ENCODE measurements around the gene AKNA.

AKNA gene

DNA sequence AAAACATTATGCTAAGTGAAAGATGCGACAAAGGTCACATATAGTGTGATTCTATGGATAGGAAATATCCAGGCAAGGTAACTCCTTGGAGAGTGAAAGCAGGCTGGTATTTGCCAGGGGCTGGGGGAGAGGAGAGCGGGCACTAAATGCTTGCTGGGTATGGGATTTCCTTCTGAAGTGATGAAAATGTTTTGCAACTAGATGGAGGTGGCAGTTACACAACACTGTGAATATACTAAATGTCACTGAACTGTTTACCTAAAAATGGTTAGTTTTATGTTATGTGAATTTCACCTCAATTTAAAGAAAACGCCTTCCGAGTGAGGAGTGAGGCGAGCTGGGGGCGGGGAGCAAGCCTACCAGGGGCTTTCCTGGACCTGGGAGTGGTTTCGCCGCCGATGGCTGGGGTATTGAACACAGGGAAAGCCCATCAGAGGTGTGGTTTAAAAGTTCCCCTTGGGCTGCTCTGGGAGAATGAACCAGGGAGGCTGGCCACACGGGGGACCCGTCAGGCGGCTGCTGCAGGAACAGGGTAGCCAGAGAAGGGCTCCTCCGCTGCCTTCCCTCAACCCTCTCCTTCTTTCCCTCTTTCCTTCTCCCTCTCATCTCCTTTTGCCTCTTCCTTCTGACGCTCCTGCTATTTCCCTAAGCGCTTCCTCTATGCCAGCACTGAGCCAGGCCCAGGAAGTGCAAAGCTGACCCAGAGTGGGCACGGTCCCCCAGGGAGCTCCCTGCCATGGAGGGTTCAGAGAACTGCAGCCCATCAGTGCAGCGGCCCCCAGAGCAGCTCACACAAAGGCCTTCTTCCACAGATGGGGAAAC lies 4.9 kb downstream of the AKNA start:
- peak overlapping the region; percentile 34 for H3K27ac ChIP-seq (ENCODE audit: low read depth, low read length)
- H3K36me3 ChIP-seq (ENCODE audit: control insufficient read depth in 1 of 2, insufficient read depth in 2 of 2, low read length in 2 of 2): peaks cover 11 to 37% of the 10 kb centered on the region in 2 donors
- peak overlapping the region; percentile 37 to 55 for H3K4me3 ChIP-seq (ENCODE audit: low read depth in 1 of 2, low read length in 2 of 2)
- no peaks in the 10 kb centered on the region for H3K27me3 ChIP-seq (ENCODE audit: control insufficient read depth in 1 of 2, insufficient read depth in 2 of 2, low read length in 2 of 2)
- peak overlapping the region; percentile 45 to 64 for H3K9ac ChIP-seq (ENCODE audit: low read depth in 1 of 2, low read length in 2 of 2)
- no peaks in the 10 kb centered on the region for H3K9me3 ChIP-seq (ENCODE audit: control insufficient read depth in 1 of 2, low read length in 2 of 2)
- H3K4me1 ChIP-seq (ENCODE audit: control insufficient read depth in 1 of 2, insufficient read depth in 2 of 2, low read length in 2 of 2): peaks cover 30 to 79% of the 10 kb centered on the region in 2 donors

DNA sequence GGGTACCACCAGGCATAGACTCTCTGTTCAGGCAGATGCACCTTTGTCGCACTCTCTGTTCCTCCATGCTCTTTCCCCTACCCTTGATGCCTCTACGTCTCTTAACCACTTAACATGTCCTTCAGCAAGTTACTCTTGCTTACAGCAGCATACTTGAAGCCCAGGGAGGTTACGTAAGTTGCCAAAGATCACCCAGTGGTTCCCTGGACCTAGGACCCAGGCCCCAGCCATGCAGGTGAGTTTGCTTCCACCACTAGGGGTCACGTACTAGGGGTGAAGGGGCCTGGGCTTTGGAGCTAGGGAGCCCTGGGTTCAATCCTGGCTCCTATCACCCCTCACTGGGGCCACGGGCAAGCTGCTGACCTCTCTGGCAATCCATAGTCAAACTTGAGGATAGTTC lies 8.9 kb downstream of the AKNA start:
- H3K4me1 ChIP-seq (ENCODE audit: control insufficient read depth in 1 of 2, insufficient read depth in 2 of 2, low read length in 2 of 2): peaks cover 15 to 44% of the 10 kb centered on the region in 2 donors
- H3K27ac ChIP-seq (ENCODE audit: low read depth, low read length): no peak overlapping the region
- no peak overlapping the region for H3K4me3 ChIP-seq (ENCODE audit: low read depth in 1 of 2, low read length in 2 of 2)
- no peaks in the 10 kb centered on the region for H3K27me3 ChIP-seq (ENCODE audit: control insufficient read depth in 1 of 2, insufficient read depth in 2 of 2, low read length in 2 of 2)
- H3K9ac ChIP-seq (ENCODE audit: low read depth in 1 of 2, low read length in 2 of 2): no peak overlapping the region
- H3K36me3 ChIP-seq (ENCODE audit: control insufficient read depth in 1 of 2, insufficient read depth in 2 of 2, low read length in 2 of 2): peaks cover 26 to 64% of the 10 kb centered on the region in 2 donors
- H3K9me3 ChIP-seq (ENCODE audit: control insufficient read depth in 1 of 2, low read length in 2 of 2): no peaks in the 10 kb centered on the region

DNA sequence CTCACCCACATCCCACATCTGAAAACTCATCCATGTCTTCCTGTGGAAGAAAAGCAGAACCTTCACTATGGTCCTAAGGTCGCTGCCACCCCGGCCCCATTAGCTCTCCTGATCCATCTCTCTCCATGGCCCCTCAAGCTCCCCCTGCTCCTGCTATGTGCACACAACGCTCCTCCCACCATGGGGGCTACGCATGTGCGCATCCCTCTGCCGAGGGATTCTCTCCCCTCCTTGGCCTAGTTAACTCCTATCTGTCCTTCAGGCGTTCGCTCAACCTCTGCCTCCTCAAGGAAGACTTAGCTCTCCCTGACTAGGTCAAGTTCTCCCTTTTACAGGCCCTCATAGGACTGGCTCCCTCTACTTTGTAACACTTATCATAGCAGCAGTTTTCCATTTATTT lies 9.8 kb downstream of the AKNA start:
- H3K27ac ChIP-seq (ENCODE audit: low read depth, low read length): no peak overlapping the region
- H3K4me3 ChIP-seq (ENCODE audit: low read depth in 1 of 2, low read length in 2 of 2): no peak overlapping the region
- no peaks in the 10 kb centered on the region for H3K9me3 ChIP-seq (ENCODE audit: control insufficient read depth in 1 of 2, low read length in 2 of 2)
- peaks cover 9 to 42% of the 10 kb centered on the region in 2 donors for H3K4me1 ChIP-seq (ENCODE audit: control insufficient read depth in 1 of 2, insufficient read depth in 2 of 2, low read length in 2 of 2)
- no peak overlapping the region for H3K9ac ChIP-seq (ENCODE audit: low read depth in 1 of 2, low read length in 2 of 2)
- H3K27me3 ChIP-seq (ENCODE audit: control insufficient read depth in 1 of 2, insufficient read depth in 2 of 2, low read length in 2 of 2): no peaks in the 10 kb centered on the region
- H3K36me3 ChIP-seq (ENCODE audit: control insufficient read depth in 1 of 2, insufficient read depth in 2 of 2, low read length in 2 of 2): peaks cover 28 to 71% of the 10 kb centered on the region in 2 donors

- peaks cover 15 to 39% of the 10 kb centered on the region in 2 donors for H3K4me1 ChIP-seq (ENCODE audit: control insufficient read depth in 1 of 2, insufficient read depth in 2 of 2, low read length in 2 of 2)
- H3K27me3 ChIP-seq (ENCODE audit: control insufficient read depth in 1 of 2, insufficient read depth in 2 of 2, low read length in 2 of 2): no peaks in the 10 kb centered on the region
- H3K9me3 ChIP-seq (ENCODE audit: control insufficient read depth in 1 of 2, low read length in 2 of 2): no peaks in the 10 kb centered on the region
- H3K27ac ChIP-seq (ENCODE audit: low read depth, low read length): no peak overlapping the region
- H3K36me3 ChIP-seq (ENCODE audit: control insufficient read depth in 1 of 2, insufficient read depth in 2 of 2, low read length in 2 of 2): peaks cover 31 to 74% of the 10 kb centered on the region in 2 donors
- no peak overlapping the region for H3K4me3 ChIP-seq (ENCODE audit: low read depth in 1 of 2, low read length in 2 of 2)
- no peak overlapping the region for H3K9ac ChIP-seq (ENCODE audit: low read depth in 1 of 2, low read length in 2 of 2)
Observed at GRCh38 chr9:114376586-114377445, 11.0 kb downstream of the AKNA start.

DNA sequence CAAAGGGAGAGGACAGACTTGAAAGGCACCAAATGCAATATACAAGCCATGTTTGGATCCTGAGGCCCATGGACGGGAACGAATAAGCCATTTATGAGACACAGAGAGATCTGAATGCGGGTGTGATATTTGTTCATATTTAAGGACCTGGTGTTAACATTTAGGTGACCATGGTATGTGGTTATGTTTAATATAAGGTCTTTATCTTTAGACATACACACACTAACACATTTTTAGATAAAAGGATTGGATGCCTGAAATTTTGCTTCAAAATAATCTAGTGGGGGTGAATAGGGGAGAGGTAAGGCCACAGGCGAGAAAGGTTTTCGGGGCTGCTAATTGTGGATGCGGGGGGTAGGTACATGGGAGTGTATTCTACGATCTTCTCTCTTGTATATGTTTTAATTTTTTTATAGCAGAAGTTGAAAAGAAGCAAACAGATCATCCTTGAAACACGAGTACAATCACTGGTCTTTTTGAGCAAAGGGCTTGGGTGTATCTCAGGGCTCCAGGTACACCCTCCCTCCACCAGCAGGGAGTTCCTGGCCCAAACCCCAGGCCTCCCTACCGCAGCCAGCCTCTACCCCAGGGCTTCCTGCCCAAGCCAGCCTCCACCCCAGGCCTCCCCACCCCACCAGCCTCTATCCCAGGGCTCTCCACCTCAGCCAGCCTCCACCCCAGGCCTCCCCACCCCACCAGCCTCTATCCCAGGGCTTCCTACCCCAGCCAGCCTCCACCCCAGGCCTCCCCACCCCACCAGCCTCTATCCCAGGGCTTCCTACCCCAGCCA lies 12.2 kb downstream of the AKNA start:
- Histone ChIP-seq H3K9me3 (ENCODE audit: control insufficient read depth in 1 of 2, low read length in 2 of 2) (no peaks in the 10 kb centered on the region), H3K4me3 (ENCODE audit: low read depth in 1 of 2, low read length in 2 of 2) (no peak overlapping the region), H3K9ac (ENCODE audit: low read depth in 1 of 2, low read length in 2 of 2) (no peak overlapping the region), H3K4me1 (ENCODE audit: control insufficient read depth in 1 of 2, insufficient read depth in 2 of 2, low read length in 2 of 2) (peaks cover 25 to 42% of the 10 kb centered on the region in 2 donors), H3K36me3 (ENCODE audit: control insufficient read depth in 1 of 2, insufficient read depth in 2 of 2, low read length in 2 of 2) (peaks cover 40 to 74% of the 10 kb centered on the region in 2 donors), H3K27me3 (ENCODE audit: control insufficient read depth in 1 of 2, insufficient read depth in 2 of 2, low read length in 2 of 2) (no peaks in the 10 kb centered on the region), H3K27ac (ENCODE audit: low read depth, low read length) (no peak overlapping the region)

DNA sequence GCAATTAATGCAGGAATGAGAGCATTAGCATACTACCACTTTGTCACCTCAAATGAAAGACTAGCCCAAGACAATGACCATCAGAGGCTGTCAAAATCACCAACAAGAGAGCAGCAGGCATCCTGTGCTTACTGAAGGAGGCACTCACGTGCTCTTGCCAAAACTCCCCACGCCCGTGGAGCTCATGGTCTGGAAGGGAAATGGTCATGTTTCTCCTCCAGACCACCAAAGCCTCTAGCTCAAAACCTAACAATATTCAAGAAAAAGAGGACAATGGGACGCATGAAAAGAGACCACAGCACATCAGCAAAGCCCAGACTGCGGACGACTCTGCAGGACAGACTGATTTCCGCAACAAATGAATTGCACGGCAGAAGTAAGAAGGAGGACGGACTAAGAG lies 12.8 kb downstream of the AKNA start:
- peaks cover 25 to 42% of the 10 kb centered on the region in 2 donors for H3K4me1 ChIP-seq (ENCODE audit: control insufficient read depth in 1 of 2, insufficient read depth in 2 of 2, low read length in 2 of 2)
- no peak overlapping the region for H3K4me3 ChIP-seq (ENCODE audit: low read depth in 1 of 2, low read length in 2 of 2)
- peaks cover 40 to 68% of the 10 kb centered on the region in 2 donors for H3K36me3 ChIP-seq (ENCODE audit: control insufficient read depth in 1 of 2, insufficient read depth in 2 of 2, low read length in 2 of 2)

DNA sequence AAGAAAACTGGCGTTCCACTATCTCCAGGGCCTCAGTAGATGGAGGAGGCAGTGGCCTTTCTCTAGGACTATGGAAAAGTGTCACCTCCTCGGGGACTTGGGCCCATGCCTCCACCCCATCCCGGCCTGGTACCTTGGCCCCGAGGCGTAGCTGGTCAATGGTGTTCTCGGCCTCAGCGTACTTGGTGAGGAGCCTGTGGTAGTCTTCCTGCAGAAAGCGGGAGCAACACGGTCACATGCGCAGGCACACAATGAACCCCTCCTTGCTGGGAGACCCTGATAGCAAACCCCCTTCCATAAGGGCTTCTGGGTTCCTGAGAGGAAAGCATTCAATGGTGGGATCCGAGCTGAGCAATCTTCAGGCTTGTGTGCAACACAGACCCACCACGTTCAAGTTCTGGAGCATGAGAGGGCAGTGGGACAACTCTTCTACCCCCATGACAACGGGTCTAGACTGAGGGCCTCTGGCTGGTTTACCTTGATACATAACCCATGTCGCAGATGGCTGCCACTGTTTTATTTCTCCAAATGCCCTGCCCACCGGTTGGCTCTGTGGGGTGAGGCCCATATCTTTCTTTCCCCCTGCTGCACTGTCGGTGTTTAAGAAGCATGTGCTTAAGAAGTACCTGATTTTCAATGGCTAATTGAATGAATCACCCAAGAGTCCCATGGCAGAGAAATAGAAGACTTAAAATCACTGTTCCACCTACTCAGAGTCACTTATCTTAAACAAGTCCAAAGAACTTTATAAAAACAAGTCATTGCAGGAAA lies 13.6 kb downstream of the AKNA start:
- Histone ChIP-seq H3K4me1 (ENCODE audit: control insufficient read depth in 1 of 2, insufficient read depth in 2 of 2, low read length in 2 of 2) (peaks cover 25 to 44% of the 10 kb centered on the region in 2 donors), H3K36me3 (ENCODE audit: control insufficient read depth in 1 of 2, insufficient read depth in 2 of 2, low read length in 2 of 2) (peaks cover 34 to 68% of the 10 kb centered on the region in 2 donors), H3K9ac (ENCODE audit: low read depth in 1 of 2, low read length in 2 of 2) (no peak overlapping the region), H3K9me3 (ENCODE audit: control insufficient read depth in 1 of 2, low read length in 2 of 2) (no peaks in the 10 kb centered on the region), H3K4me3 (ENCODE audit: low read depth in 1 of 2, low read length in 2 of 2) (no peak overlapping the region), H3K27ac (ENCODE audit: low read depth, low read length) (no peak overlapping the region), H3K27me3 (ENCODE audit: control insufficient read depth in 1 of 2, insufficient read depth in 2 of 2, low read length in 2 of 2) (no peaks in the 10 kb centered on the region)

More for the DNA sequence above, 12.8 kb downstream of the AKNA start:
- H3K9ac ChIP-seq (ENCODE audit: low read depth in 1 of 2, low read length in 2 of 2): no peak overlapping the region
- H3K27ac ChIP-seq (ENCODE audit: low read depth, low read length): no peak overlapping the region
- no peaks in the 10 kb centered on the region for H3K27me3 ChIP-seq (ENCODE audit: control insufficient read depth in 1 of 2, insufficient read depth in 2 of 2, low read length in 2 of 2)
- no peaks in the 10 kb centered on the region for H3K9me3 ChIP-seq (ENCODE audit: control insufficient read depth in 1 of 2, low read length in 2 of 2)

- peak overlapping the region; percentile 35 for H3K27ac ChIP-seq (ENCODE audit: low read depth, low read length)
- H3K4me1 ChIP-seq (ENCODE audit: control insufficient read depth in 1 of 2, insufficient read depth in 2 of 2, low read length in 2 of 2): peaks cover 26 to 38% of the 10 kb centered on the region in 2 donors
- peaks cover 37 to 67% of the 10 kb centered on the region in 2 donors for H3K36me3 ChIP-seq (ENCODE audit: control insufficient read depth in 1 of 2, insufficient read depth in 2 of 2, low read length in 2 of 2)
- no peaks in the 10 kb centered on the region for H3K27me3 ChIP-seq (ENCODE audit: control insufficient read depth in 1 of 2, insufficient read depth in 2 of 2, low read length in 2 of 2)
- H3K4me3 ChIP-seq (ENCODE audit: low read depth in 1 of 2, low read length in 2 of 2): no peak overlapping the region
- H3K9ac ChIP-seq (ENCODE audit: low read depth in 1 of 2, low read length in 2 of 2): no peak overlapping the region
- H3K9me3 ChIP-seq (ENCODE audit: control insufficient read depth in 1 of 2, low read length in 2 of 2): no peaks in the 10 kb centered on the region
Observed at GRCh38 chr9:114372921-114373448, 14.8 kb downstream of the AKNA start.
